SK-N-SH (cell line): ENCODE measurements around the gene ZBTB1.

ENCODE experiments used
- CTCF ChIP-seq: fragments of 200-600 bp; sonication (generic); IDR thresholded peaks from 2 replicates; pipeline ENCODE4 v1.6.1; 2017; ENCODE audit warnings: antibody characterized with exemption, mild to moderate bottlenecking, moderate library complexity
- EP300 ChIP-seq, 2 experiments: IDR thresholded peaks; 2 replicates each; pipeline versions ENCODE4 v1.4.0 to v1.6.1; 2012; ENCODE audit warnings: borderline replicate concordance in 1 of 2, low read depth in 1 of 2, low read length in 1 of 2
- EZH2phosphoT487 ChIP-seq: fragments of 200-600 bp; sonication (generic); IDR thresholded peaks from 2 replicates; pipeline ENCODE4 v1.6.1; 2017; ENCODE audit warnings: low read depth, mixed run types, mild to moderate bottlenecking, antibody characterized with exemption, moderate library complexity, borderline replicate concordance
- FOXM1 ChIP-seq: IDR thresholded peaks from 2 replicates; pipeline ENCODE4 v1.4.0; 2012; ENCODE audit warnings: low read depth, mild to moderate bottlenecking
- GABPA ChIP-seq: IDR thresholded peaks from 2 replicates; pipeline ENCODE4 v1.4.0; 2012; ENCODE audit warnings: low read depth, mild to moderate bottlenecking
- RAD21 ChIP-seq: IDR thresholded peaks from 2 replicates; pipeline ENCODE4 v1.6.1; 2012; ENCODE audit warnings: mild to moderate bottlenecking, low read length

GRCh38 chr14:64502456-64502855, 2.1 kb upstream of the ZBTB1 start:
- TF ChIP-seq CTCF (no peak), GABPA (no peak), EP300 (IDR thresholded peaks at IDR 0.05; ENCODE audit: borderline replicate concordance in 1 of 2, low read depth in 1 of 2, low read length in 1 of 2) (no peak), RAD21 (no peak), EZH2phosphoT487 (no peak), FOXM1 (no peak)
